Muscle of back (tissue), 13 donors: ENCODE measurements around the gene IARS2. TPM values are rescaled to one million over a fixed set of nuclear protein-coding genes. Genes with fewer than 3 reads are reported as not detected.
A peak's percentile ranks its signal among the peaks of the same experiment; 100 is the strongest.
"Not testable (repeated sequence)": the region's sequence is repeated elsewhere in the genome, so short reads cannot be mapped to it uniquely, and the experiment has no call there.

Source experiments
- DNase-seq, 3 donors: peaks; one replicate each; pipeline versions ENCODE4 v3.0.0 to v3.0.0-alpha.2; 2013
- long read RNA-seq, 9 donors: transcript quantifications; one replicate each; lab custom pipeline, GENCODE V29; 2026
- polyA plus RNA-seq, 10 donors: library from polyadenylated mRNA; unstranded; fragments of 120-200 nt; gene quantifications; one replicate each; pipeline ENCODE4 v1.2.1, GENCODE V29; 2013; ENCODE audit not compliant: insufficient read length in 10 of 10

Gene IARS2
- polyA plus RNA-seq = 10 to 100 TPM; 46.4 to 63.2 (median 52.7) TPM
- long read RNA-seq, donor 1, transcript IARS2-201 (23 exons, 3,560 nt) = major isoform, 5 of 12 reads
- long read RNA-seq, donor 1, partial matches to known transcripts = 7 of 12 reads
- long read RNA-seq, donor 1, other reads (novel, unspliced or antisense) = 0 of 12 reads
- long read RNA-seq, donor 2, partial matches to known transcripts = 7 of 9 reads
- long read RNA-seq, donor 2, other reads (novel, unspliced or antisense) = 0 of 9 reads
- long read RNA-seq, donor 3 = 0 reads
- long read RNA-seq, donor 4, partial matches to known transcripts = 20 of 24 reads
- long read RNA-seq, donor 4, other reads (novel, unspliced or antisense) = 0 of 24 reads
- long read RNA-seq, donor 5, transcript IARS2-201 (23 exons, 3,560 nt) = major isoform, 7 of 21 reads
- long read RNA-seq, donor 5, partial matches to known transcripts = 13 of 21 reads
- long read RNA-seq, donor 5, other reads (novel, unspliced or antisense) = 0 of 21 reads
- long read RNA-seq, donor 6, transcript IARS2-201 (23 exons, 3,560 nt) = major isoform, 7 of 33 reads
- long read RNA-seq, donor 6, partial matches to known transcripts = 24 of 33 reads
- long read RNA-seq, donor 6, other reads (novel, unspliced or antisense) = 0 of 33 reads
- long read RNA-seq, donor 7, partial matches to known transcripts = 7 of 10 reads
- long read RNA-seq, donor 7, other reads (novel, unspliced or antisense) = 0 of 10 reads
- long read RNA-seq, donor 8, transcript IARS2-201 (23 exons, 3,560 nt) = major isoform, 7 of 26 reads
- long read RNA-seq, donor 8, partial matches to known transcripts = 19 of 26 reads
- long read RNA-seq, donor 8, other reads (novel, unspliced or antisense) = 0 of 26 reads
- long read RNA-seq, donor 9 = 0 reads

GRCh38 chr1:220094016-220094911 lies at the start of gene IARS2:
Gene IARS2 (plus strand): TSS chr1:220094132. CDS start chr1:220094217, 85 bp downstream.
- DNase-seq = peak; percentile 83 to 93 (median 90)

GRCh38 chr1:220044678-220045355 lies 49.1 kb upstream of the IARS2 start:
- DNase-seq = peak in 2 of 3 donors; percentile 1 to 13

- DNase-seq = peak in 1 of 3 donors; percentile 1
Observed at GRCh38 chr1:220045356-220046051, 48.4 kb upstream of the IARS2 start.

GRCh38 chr1:220046052-220046930 lies 47.6 kb upstream of the IARS2 start, which contains the start of gene EPRS1:
Gene EPRS1 (minus strand): TSS chr1:220046505. CDS start chr1:220046388, 117 bp downstream.
- DNase-seq = peak; percentile 97 to 99 (median 98)

GRCh38 chr1:220056374-220056773 lies 37.6 kb upstream of the IARS2 start:
- DNase-seq = no peak

GRCh38 chr1:220060876-220061275 lies 33.1 kb upstream of the IARS2 start:
- no peak for DNase-seq

GRCh38 chr1:220062629-220063028 lies 31.3 kb upstream of the IARS2 start:
- no peak for DNase-seq

GRCh38 chr1:220067269-220068204 lies 26.4 kb upstream of the IARS2 start:
- peak in 1 of 3 donors; percentile 38 for DNase-seq

GRCh38 chr1:220076861-220077762 lies 16.8 kb upstream of the IARS2 start:
- DNase-seq = no peak

- no peak for DNase-seq
Observed at GRCh38 chr1:220077887-220078286, 16.0 kb upstream of the IARS2 start.

- no peak for DNase-seq
Observed at GRCh38 chr1:220084460-220084859, 9.5 kb upstream of the IARS2 start.

- not testable (repeated sequence) for DNase-seq
Observed at GRCh38 chr1:220086261-220086686, 7.7 kb upstream of the IARS2 start.

GRCh38 chr1:220089650-220090556 lies 4.0 kb upstream of the IARS2 start, which contains the start of gene BPNT1:
Gene BPNT1 (minus strand): TSS chr1:220089788. CDS start chr1:220079846, 9,942 bp downstream.
- peak; percentile 94 to 97 (median 96) for DNase-seq

- no peak for DNase-seq
Observed at GRCh38 chr1:220092694-220093093, 1.2 kb upstream of the IARS2 start.

- DNase-seq = no peak
Observed at GRCh38 chr1:220093361-220094015, 444 bp upstream of the IARS2 start.
